Vagina (tissue), 2 donors: Measurements from ENCODE around the gene NUDT6. TPM values are rescaled to one million over a fixed set of nuclear protein-coding genes. Genes with fewer than 3 reads are reported as not detected.

ENCODE experiments used
- DNase-seq, 2 donors: peaks; one replicate each; pipeline ENCODE4 v3.0.0-alpha.2; 2017; ENCODE audit errors: extremely low spot score in 2 of 2
- H3K27ac ChIP-seq: fragments of 200-600 bp; sonication (generic); one replicate; pipeline ENCODE4 v1.5.1; 2019
- H3K27me3 ChIP-seq: fragments of 200-600 bp; sonication (generic); one replicate; pipeline ENCODE4 v1.5.1; 2019
- H3K36me3 ChIP-seq, 2 donors: fragments of 200-600 bp; sonication (generic); one replicate each; pipeline ENCODE4 v1.5.1; 2017 to 2019
- H3K4me1 ChIP-seq: fragments of 200-600 bp; sonication (generic); one replicate; pipeline ENCODE4 v1.5.1; 2019
- H3K4me3 ChIP-seq, 2 donors: fragments of 200-600 bp; sonication (generic); 1 replicate in 1 of 2; 2 replicates in 1 of 2; pipeline ENCODE4 v1.5.1; 2016 to 2019
- H3K9me3 ChIP-seq: fragments of 200-600 bp; sonication (generic); one replicate; pipeline ENCODE4 v1.5.1; 2019
- POLR2A ChIP-seq, 2 donors: fragments of 450-650 bp; IDR thresholded peaks; one replicate each; pipeline ENCODE4 v1.6.1; 2017; ENCODE audit warnings: antibody characterized with exemption in 2 of 2, mild to moderate bottlenecking in 2 of 2, moderate library complexity in 2 of 2
- POLR2AphosphoS5 ChIP-seq, 2 donors: sonication (generic); formaldehyde crosslinking; IDR thresholded peaks; one replicate each; pipeline ENCODE4 v1.9.0; 2017; ENCODE audit warnings: antibody characterized with exemption in 2 of 2, mild to moderate bottlenecking in 2 of 2, low read depth in 1 of 2; ENCODE audit not compliant: insufficient read depth in 1 of 2
- intact Hi-C: fragments of 100-400 bp; cut with DNase I; formaldehyde crosslinking; loops from one replicate; pipeline ENCODE4 v1.15.1; 2023
- total RNA-seq: library from RNA; depleted of rRNA; stranded (reverse); fragments of >200 nt; gene quantifications from one replicate; pipeline ENCODE4 v1.2.3, GENCODE V29; 2016
- TF ChIP-seq, protein P1 (sequence below), 3 experiments: fragments of 450-650 bp in 2 of 3; fragments of 200-600 bp in 1 of 3; sonication (generic) in 1 of 3; IDR thresholded peaks; one replicate each; pipeline ENCODE4 v1.5.1; 2017 to 2019; ENCODE audit warnings: antibody characterized with exemption in 3 of 3, mild to moderate bottlenecking in 2 of 3, moderate library complexity in 2 of 3

The NUDT6 gene
- total RNA-seq, 1 donor from 2014 or later, result 3.2 TPM

DNA sequence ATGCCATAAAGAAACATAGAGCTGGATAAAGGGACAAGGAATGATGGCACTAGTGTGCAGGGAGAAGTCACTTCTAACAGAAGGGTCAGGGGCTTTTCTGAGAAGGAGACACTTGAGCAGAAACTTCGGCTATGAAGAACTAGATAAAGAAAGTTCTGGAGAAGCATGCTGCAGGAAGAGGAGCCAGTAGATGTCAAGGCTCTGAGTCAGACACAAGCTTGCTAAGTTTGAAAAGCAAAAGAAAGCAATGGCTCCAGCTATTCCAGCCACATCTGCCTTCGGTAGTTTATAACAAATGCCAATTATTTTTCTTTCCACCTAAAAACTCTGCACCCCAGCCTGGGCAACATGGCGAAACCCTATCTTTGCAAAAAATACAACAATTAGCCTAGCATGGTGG lies 7.5 kb downstream of the NUDT6 start:
- Histone ChIP-seq H3K36me3 (no peaks in the 10 kb centered on the region), H3K4me1 (no peaks in the 10 kb centered on the region), H3K4me3 (no peak overlapping the region), H3K9me3 (no peaks in the 10 kb centered on the region), H3K27me3 (no peaks in the 10 kb centered on the region), H3K27ac (no peak overlapping the region)
- intact Hi-C loops, result no loop called here
- no peak for DNase-seq
- no peak for TF ChIP-seq POLR2A (IDR thresholded peaks at IDR 0.05)
- TF ChIP-seq, protein P1, sequence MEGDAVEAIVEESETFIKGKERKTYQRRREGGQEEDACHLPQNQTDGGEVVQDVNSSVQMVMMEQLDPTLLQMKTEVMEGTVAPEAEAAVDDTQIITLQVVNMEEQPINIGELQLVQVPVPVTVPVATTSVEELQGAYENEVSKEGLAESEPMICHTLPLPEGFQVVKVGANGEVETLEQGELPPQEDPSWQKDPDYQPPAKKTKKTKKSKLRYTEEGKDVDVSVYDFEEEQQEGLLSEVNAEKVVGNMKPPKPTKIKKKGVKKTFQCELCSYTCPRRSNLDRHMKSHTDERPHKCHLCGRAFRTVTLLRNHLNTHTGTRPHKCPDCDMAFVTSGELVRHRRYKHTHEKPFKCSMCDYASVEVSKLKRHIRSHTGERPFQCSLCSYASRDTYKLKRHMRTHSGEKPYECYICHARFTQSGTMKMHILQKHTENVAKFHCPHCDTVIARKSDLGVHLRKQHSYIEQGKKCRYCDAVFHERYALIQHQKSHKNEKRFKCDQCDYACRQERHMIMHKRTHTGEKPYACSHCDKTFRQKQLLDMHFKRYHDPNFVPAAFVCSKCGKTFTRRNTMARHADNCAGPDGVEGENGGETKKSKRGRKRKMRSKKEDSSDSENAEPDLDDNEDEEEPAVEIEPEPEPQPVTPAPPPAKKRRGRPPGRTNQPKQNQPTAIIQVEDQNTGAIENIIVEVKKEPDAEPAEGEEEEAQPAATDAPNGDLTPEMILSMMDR (IDR thresholded peaks at IDR 0.05), result no peak
- no peak for TF ChIP-seq POLR2AphosphoS5 (IDR thresholded peaks at IDR 0.05; ENCODE audit: insufficient read depth in 1 of 2, low read depth in 1 of 2)

DNA sequence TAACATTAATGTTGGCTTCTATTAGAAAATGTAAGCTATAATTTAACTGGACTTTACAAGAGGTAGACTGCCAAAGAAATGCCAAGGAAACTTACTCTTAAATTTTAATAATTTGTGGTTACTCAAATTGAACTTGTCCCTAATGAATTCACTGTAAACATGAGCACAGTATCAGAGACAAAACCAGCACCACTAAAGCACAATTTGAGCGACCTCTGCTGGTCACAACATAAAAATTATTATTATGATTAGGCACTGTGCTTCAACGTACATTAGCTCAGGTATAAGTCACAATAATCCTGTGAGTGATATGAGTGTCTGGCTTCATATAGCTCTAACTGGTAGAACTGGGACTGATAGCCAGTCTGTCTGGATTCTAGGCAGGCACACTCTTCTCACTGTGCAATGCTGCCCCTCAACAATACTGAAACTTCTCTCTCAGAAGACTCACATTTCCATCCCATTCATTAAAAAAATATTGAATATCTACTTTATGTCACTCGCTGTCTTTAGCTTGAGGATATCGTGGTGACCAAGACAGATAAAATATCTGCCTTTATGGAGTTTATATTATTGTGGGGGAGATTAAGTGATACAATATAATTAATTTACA lies 8.0 kb downstream of the NUDT6 start:
- DNase-seq, result no peak
- Histone ChIP-seq H3K4me1 (peaks cover 5% of the 10 kb centered on the region), H3K4me3 (no peak overlapping the region), H3K36me3 (no peaks in the 10 kb centered on the region), H3K9me3 (no peaks in the 10 kb centered on the region), H3K27ac (no peak overlapping the region), H3K27me3 (no peaks in the 10 kb centered on the region)
- intact Hi-C loops, result no loop called here
- TF ChIP-seq, protein P1 (IDR thresholded peaks at IDR 0.05), result peak in 2 of 3 experiments; percentile 8 to 15
- TF ChIP-seq POLR2AphosphoS5 (IDR thresholded peaks at IDR 0.05; ENCODE audit: insufficient read depth in 1 of 2, low read depth in 1 of 2) (no peak), POLR2A (IDR thresholded peaks at IDR 0.05) (no peak)

DNA sequence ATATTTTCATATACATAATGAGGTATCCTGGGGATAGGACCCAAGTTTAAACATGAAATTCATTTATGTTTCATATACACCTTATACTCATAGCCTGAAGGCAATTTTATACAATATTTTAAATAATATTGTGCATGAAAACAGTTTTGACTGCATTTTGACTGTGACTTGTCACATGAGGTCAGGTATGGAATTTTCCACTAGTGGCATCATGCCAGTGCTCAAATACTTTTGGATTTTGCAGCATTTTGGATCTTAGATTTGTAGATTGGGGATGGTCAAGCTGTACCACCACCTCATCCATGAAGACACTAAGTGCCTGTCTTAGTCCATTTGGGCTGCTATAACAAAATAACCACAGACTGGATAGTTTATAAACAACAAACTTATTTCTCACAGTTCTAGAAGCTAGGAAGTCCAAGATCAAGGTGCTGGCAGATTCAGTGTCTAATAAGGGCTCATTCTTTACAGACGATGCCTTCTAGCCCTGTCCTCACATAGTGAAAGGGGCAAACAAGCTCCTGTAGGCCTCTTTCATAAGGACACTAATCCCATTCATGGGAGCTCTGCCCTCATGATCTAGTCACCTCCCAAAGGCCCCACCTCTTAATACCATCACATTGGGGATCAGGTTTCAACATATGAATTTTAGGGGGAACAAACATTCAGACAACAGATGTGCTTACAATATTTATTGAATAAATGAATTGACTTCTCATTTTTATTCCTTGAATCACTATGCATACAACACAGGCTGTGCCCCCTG lies 9.4 kb downstream of the NUDT6 start:
- Histone ChIP-seq H3K36me3 (no peaks in the 10 kb centered on the region), H3K27me3 (no peaks in the 10 kb centered on the region), H3K27ac (no peak overlapping the region), H3K9me3 (no peaks in the 10 kb centered on the region), H3K4me1 (peaks cover 6% of the 10 kb centered on the region), H3K4me3 (no peak overlapping the region)
- intact Hi-C loops, result no loop called here
- DNase-seq, result no peak
- no peak for TF ChIP-seq POLR2AphosphoS5 (IDR thresholded peaks at IDR 0.05; ENCODE audit: insufficient read depth in 1 of 2, low read depth in 1 of 2)

DNA sequence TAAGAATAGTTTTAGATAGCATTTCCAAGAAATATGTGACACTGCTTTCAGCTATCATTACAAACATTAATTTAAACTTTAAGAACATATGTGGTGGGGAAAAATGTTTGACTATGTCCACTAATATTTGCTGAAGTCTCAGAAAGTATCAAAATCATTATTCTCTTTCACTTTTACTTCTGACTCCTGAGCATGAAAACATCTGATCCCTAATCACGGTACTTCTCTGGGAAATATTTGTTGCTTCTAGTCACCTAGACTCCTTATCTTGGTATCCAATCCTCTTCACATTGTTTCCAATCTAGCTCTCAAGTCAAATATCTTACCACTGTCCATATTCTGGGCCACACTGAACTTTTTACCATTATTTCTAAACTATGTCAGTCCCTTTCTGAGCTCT lies 10.8 kb downstream of the NUDT6 start:
- TF ChIP-seq POLR2AphosphoS5 (IDR thresholded peaks at IDR 0.05; ENCODE audit: insufficient read depth in 1 of 2, low read depth in 1 of 2) (no peak), POLR2A (IDR thresholded peaks at IDR 0.05) (no peak)
- TF ChIP-seq, protein P1 (IDR thresholded peaks at IDR 0.05), result no peak
- no peak for DNase-seq
- no peaks in the 10 kb centered on the region for H3K27me3 ChIP-seq
- H3K27ac ChIP-seq, result no peak overlapping the region
- no peak overlapping the region for H3K4me3 ChIP-seq
- H3K4me1 ChIP-seq, result peaks cover 6% of the 10 kb centered on the region
- intact Hi-C loops, result no loop called here
- H3K9me3 ChIP-seq, result no peaks in the 10 kb centered on the region
- no peaks in the 10 kb centered on the region for H3K36me3 ChIP-seq

DNA sequence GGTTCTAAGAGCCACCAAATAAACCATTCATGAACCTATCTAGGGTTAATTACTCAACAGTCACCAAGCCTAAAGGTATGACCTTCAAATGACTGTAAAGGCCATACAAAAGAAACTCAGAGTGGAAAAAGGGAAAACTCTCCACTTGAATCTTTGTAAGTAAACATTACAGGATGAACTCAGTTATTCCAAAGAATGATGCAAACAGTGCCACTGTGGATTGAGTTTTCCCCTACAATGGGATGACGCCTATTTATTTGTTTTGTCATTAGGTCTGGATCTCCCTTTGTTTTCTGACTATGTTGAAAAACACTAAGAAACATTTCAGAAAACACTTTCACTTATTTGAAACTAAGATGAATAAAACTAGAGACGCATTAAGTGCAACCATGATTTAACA lies 12.7 kb downstream of the NUDT6 start:
- TF ChIP-seq POLR2A (IDR thresholded peaks at IDR 0.05), result no peak
- TF ChIP-seq POLR2AphosphoS5 (IDR thresholded peaks at IDR 0.05; ENCODE audit: insufficient read depth in 1 of 2, low read depth in 1 of 2), result no peak
- TF ChIP-seq, protein P1 (IDR thresholded peaks at IDR 0.05), result no peak
- Histone ChIP-seq H3K27ac (no peak overlapping the region), H3K27me3 (no peaks in the 10 kb centered on the region), H3K9me3 (no peaks in the 10 kb centered on the region), H3K36me3 (no peaks in the 10 kb centered on the region), H3K4me1 (peaks cover 6% of the 10 kb centered on the region), H3K4me3 (no peak overlapping the region)
- intact Hi-C loops, result no loop called here
- no peak for DNase-seq
